T-helper 1 cell treated with Interleukin-12 subunit alpha and Interleukin-12 subunit beta and Interleukin-4 antibody, amounts not matched to agents 30 μg/mL and 1 μg/mL, for 36 hours (primary cell): Measurements from ENCODE around the gene P2RX1.

Experiments
- H3K27ac Mint-ChIP-seq: one replicate; pipeline ENCODE4 v1.8.0; 2021; ENCODE audit warnings: mild to moderate bottlenecking, mixed read lengths
- H3K27me3 Mint-ChIP-seq: one replicate; pipeline ENCODE4 v1.8.0; 2021; ENCODE audit warnings: low read depth, mixed read lengths
- H3K36me3 Mint-ChIP-seq: one replicate; pipeline ENCODE4 v1.8.0; 2021; ENCODE audit warnings: low read depth, mixed read lengths
- H3K4me1 Mint-ChIP-seq: one replicate; pipeline ENCODE4 v1.8.0; 2021; ENCODE audit warnings: low read depth, mixed read lengths
- H3K4me3 Mint-ChIP-seq: one replicate; pipeline ENCODE4 v1.8.0; 2021; ENCODE audit warnings: mild to moderate bottlenecking, moderate library complexity, mixed read lengths
- H3K9me3 Mint-ChIP-seq: one replicate; pipeline ENCODE4 v1.8.0; 2021; ENCODE audit warnings: mixed read lengths

The P2RX1 gene

DNA sequence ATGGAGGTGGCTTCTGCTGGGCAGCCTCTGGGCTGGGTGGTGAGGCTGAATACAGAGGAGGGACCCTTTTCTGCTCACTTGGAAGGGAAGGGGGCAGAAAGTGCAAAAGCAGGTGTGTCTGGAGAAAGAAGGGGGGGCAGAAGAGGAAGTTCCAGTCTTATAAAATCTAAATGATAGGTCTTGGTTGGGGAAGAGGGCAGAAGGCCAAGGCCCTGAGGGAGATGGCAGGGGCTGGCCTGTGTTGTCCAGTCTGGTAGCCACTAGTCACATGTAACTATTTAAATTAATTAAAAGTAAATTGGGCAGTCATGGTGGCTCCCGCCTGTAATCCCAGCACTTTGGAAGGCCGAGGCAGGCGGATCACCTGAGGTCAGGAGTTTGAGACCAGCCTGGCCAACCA, 20.9 kb downstream of the P2RX1 start:
- no peak overlapping the region for H3K4me3 Mint-ChIP-seq
- H3K36me3 Mint-ChIP-seq: no peaks in the 10 kb centered on the region
- H3K27ac Mint-ChIP-seq: no peak overlapping the region
- H3K27me3 Mint-ChIP-seq: peaks cover 8% of the 10 kb centered on the region
- no peaks in the 10 kb centered on the region for H3K9me3 Mint-ChIP-seq
- H3K4me1 Mint-ChIP-seq: peaks cover 19% of the 10 kb centered on the region

DNA sequence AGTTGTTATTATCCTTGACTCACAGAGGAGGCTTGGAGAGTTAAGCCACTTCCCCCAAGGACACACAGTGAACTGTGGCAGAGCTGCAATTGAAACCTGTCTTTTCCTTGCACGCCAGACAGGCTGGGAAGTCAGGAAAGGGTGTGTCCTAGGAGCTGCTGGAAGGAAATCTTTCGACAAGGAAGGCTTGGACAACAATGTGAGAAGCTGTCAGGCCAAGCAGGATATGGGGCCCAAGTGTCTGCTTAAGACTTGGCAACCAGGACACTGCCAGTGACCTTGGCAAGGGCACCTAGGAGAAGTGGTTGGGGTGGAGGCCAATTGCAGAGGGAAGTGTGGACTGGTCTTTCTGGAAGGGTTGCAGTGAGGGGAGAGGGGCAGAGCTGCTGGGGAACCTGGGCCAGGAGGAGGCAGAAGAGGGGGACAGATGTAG, 21.3 kb downstream of the P2RX1 start:
- H3K27ac Mint-ChIP-seq: no peak overlapping the region
- H3K36me3 Mint-ChIP-seq: no peaks in the 10 kb centered on the region
- peaks cover 8% of the 10 kb centered on the region for H3K27me3 Mint-ChIP-seq
- H3K9me3 Mint-ChIP-seq: no peaks in the 10 kb centered on the region
- H3K4me1 Mint-ChIP-seq: peaks cover 19% of the 10 kb centered on the region
- H3K4me3 Mint-ChIP-seq: no peak overlapping the region

DNA sequence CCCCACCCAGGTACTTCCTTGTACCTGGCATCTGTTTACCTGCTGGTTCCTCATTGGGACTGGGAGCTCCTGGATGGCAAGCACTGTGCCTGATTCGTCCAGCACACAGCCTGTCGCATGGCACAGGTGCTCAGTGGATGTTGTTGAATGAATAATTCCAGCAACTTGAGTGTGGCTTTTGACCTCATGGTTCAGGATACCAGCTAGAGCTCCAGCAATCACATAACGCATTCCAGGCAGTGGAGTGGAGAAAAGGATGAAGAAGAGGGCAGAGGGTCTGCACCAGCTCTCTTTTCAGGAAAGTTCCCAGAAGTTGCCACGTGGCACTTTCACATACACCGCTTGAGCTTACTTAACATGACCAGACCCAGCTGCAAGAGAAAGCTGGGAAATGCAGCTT, 22.1 kb downstream of the P2RX1 start:
- no peaks in the 10 kb centered on the region for H3K36me3 Mint-ChIP-seq
- H3K9me3 Mint-ChIP-seq: no peaks in the 10 kb centered on the region
- peak overlapping the region; percentile 80 for H3K27ac Mint-ChIP-seq
- peaks cover 8% of the 10 kb centered on the region for H3K27me3 Mint-ChIP-seq
- H3K4me1 Mint-ChIP-seq: peaks cover 19% of the 10 kb centered on the region
- H3K4me3 Mint-ChIP-seq: peak overlapping the region; percentile 67

DNA sequence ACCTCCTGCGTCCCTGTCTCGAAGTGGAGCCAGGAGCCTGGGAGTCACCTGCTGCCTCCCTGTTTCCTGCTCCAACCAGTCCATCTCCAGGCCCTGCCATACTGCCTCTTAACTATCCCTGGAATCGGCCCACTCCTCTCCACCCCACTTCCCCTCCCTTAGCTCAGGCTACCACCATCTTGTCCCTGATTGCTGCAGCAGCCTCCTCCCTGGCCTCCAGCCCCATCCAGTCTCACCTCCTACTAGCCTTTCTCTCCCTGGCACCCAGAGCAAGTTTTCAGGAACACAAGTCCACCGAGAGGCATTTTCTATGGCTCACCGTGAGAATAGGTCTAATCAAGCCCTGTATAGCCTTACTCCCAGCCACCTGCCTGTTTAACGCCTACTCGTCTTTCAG, 22.5 kb downstream of the P2RX1 start:
- Mint-ChIP-seq H3K4me3 (peak overlapping the region; percentile 67), H3K4me1 (peaks cover 19% of the 10 kb centered on the region), H3K27me3 (peaks cover 8% of the 10 kb centered on the region), H3K27ac (peak overlapping the region; percentile 80), H3K9me3 (no peaks in the 10 kb centered on the region), H3K36me3 (no peaks in the 10 kb centered on the region)

DNA sequence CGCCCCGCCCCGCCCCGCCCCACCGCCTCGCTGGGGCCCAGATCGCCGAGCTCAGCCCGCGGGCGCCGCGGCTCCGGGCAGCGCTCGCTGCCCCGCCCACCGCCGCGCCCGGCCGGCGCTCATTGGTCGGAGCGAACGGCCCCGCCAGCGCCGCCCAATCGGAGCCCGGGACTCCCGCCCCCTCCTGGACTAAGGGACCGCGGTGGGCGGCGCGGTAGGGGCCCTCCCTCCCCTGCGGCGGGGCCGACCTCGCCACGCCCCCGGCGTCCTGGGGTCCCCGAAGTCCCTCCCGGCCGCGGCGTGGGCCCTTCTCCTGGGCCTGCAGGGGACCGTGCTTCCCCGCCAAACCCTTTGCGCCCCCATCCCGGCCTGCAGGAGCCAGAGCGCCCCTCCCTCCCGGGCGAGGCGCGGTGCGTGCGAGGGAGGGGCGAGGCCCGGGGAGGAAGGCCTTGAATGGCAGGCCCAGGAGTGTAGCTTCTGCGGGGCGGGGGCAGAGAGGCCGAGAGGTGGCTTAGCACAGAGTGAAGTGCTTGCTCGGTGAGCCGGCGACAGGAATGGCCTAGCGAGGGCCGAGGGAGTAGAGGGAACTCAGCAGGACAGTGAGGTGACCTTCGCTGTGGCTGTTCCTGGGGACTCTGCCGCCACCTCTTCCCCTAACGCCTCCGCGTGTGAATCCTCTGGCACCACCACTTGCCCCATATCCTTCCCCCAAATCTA, 23.1 kb downstream of the P2RX1 start, which contains the start of gene CAMKK1:
TSS of gene CAMKK1 (minus strand) at position 51 of the 717 bp plus-strand sequence. CDS start 7,366 bp downstream, outside the sequence.
- Mint-ChIP-seq H3K9me3 (no peaks in the 10 kb centered on the region), H3K27ac (peak within 1 kb of the TSS; percentile 80), H3K36me3 (no peaks in the 10 kb centered on the region), H3K4me3 (peak within 1 kb of the TSS; percentile 74), H3K4me1 (peaks cover 19% of the 10 kb centered on the region), H3K27me3 (peaks cover 8% of the 10 kb centered on the region)

DNA sequence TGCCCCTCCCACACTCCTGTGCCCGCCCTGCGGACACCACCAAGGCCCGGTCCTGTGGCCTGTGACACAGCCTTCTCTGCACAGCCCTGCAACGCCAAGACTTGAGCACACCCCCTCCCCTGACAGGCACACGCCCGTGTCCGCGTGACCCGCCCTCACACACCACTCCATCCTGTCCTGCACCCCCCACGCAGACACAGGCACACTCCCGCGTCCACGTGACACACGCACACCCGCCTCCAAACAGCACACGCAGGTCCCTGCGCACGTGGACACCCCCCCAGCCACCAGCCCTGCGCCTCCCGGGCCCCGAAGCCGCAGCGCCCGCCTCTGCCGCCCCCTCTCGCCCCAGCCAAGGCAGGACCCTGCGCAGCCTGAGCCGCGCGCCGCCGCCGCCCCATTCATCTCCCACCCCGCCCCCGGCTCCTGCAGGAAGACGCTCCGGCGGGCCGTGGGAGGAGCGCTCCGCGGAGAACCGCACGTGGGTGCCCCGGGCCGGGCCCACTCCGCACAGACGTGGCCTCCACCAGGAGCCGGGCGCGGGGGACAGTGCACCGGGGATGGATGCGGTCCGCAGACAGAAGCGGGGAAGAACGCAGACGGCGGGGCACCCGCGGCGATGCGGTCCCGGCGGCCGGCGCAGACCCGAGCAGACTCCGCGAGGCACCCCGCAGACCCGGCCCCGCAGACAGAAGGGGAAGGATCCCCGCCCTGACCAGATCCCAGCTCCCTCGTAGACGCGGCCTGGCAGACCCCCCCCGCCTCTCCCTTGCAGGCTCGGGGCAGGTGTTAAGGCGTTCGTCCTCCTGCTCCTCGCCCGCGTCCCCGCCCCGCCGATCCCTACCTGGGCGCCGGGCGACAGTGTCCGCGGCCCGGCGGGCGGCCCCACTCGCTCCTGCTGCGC, 23.9 kb downstream of the P2RX1 start:
- no peaks in the 10 kb centered on the region for H3K36me3 Mint-ChIP-seq
- H3K9me3 Mint-ChIP-seq: no peaks in the 10 kb centered on the region
- H3K27ac Mint-ChIP-seq: peak overlapping the region; percentile 74
- peaks cover 20% of the 10 kb centered on the region for H3K4me1 Mint-ChIP-seq
- peak overlapping the region; percentile 74 for H3K4me3 Mint-ChIP-seq
- H3K27me3 Mint-ChIP-seq: peaks cover 8% of the 10 kb centered on the region

DNA sequence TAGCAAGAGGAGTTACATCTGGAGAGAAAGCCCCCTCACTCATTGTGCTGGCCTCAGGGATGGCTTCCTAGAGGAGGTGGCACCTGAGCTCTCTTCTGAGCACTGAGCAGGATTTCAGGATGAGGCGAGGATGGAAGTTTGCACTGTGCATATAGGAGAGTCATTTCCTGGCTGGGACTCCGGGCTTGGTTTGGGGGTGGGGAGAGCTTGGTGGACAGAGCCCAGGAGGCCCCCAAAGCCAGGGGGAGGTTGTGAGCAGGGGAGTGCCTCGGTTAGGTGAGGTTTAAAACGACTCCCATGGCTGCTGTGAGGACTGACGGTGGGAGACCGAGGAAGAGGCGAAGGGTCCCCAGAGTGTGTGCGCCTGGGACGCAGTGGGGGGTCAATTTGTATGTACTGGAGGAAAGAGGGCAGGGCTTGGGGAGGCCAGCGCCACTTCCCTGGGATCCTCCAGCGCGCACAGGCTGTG, 24.6 kb downstream of the P2RX1 start:
- Mint-ChIP-seq H3K4me1 (peaks cover 27% of the 10 kb centered on the region), H3K27ac (peak overlapping the region; percentile 49)

DNA sequence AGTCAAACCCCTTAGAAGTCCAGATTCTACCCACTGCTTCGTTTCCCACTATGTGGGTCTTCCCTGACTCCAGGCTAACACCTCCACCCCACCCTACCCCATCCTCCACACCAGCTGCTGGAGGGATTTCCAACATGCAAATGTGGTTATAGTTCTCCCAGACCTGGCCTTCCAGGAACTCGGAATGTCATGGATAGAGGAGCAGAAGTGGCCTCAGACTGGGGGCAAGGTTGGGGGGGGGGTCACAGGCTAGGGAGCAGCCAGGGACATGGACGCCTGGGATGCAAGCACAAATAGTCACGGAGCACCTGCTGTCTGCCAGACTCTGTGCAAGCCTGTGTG, 25.4 kb downstream of the P2RX1 start:
- peaks cover 34% of the 10 kb centered on the region for H3K4me1 Mint-ChIP-seq

More for the DNA sequence above, 24.6 kb downstream of the P2RX1 start:
- Mint-ChIP-seq H3K9me3 (no peaks in the 10 kb centered on the region), H3K36me3 (no peaks in the 10 kb centered on the region), H3K27me3 (peaks cover 8% of the 10 kb centered on the region), H3K4me3 (peak overlapping the region; percentile 74)

DNA sequence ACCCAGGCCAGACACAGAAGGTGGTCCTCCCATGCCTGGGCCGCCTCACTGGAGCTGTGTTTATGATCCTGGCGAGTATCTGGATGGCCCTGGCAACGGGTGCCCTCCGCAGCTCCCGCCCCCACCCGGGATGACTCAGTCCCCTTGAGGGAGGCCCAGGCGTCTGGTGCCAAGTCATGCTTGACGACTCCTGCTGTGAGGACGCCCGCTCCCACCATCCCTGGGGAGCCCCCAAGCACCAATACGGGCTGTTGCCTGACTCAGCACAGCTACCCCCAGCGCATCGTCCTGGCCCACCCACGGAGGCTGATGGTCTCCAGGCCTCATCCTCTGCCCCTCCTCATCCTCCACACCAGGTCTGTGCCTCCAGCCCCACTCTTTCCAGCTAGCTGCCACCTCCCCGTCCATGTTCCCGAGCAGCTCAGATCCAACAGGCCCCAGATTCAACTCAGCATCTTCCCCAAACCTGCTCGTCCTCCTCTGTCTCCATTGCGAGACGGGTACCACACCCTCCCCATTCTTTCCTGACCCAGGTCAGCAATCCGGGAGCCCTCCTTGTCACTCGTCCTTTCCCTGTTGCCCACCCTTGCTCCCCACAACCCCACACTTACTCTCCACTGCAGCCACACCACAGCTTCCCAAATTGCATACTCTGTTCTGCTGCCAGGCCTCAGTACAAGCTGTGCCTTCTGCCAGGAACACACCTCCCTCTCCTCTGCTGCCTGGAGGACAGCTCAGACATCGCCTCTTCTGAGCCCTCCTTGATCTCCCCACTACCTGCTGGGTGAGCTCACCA, 26.0 kb downstream of the P2RX1 start:
- Mint-ChIP-seq H3K27ac (no peak overlapping the region), H3K4me3 (peak overlapping the region; percentile 30), H3K27me3 (peaks cover 8% of the 10 kb centered on the region), H3K4me1 (peaks cover 34% of the 10 kb centered on the region), H3K36me3 (no peaks in the 10 kb centered on the region), H3K9me3 (no peaks in the 10 kb centered on the region)

More for the DNA sequence above, 25.4 kb downstream of the P2RX1 start:
- no peaks in the 10 kb centered on the region for H3K9me3 Mint-ChIP-seq
- H3K27me3 Mint-ChIP-seq: peaks cover 8% of the 10 kb centered on the region
- peak overlapping the region; percentile 5 for H3K27ac Mint-ChIP-seq
- H3K4me3 Mint-ChIP-seq: peak overlapping the region; percentile 74
- H3K36me3 Mint-ChIP-seq: no peaks in the 10 kb centered on the region

DNA sequence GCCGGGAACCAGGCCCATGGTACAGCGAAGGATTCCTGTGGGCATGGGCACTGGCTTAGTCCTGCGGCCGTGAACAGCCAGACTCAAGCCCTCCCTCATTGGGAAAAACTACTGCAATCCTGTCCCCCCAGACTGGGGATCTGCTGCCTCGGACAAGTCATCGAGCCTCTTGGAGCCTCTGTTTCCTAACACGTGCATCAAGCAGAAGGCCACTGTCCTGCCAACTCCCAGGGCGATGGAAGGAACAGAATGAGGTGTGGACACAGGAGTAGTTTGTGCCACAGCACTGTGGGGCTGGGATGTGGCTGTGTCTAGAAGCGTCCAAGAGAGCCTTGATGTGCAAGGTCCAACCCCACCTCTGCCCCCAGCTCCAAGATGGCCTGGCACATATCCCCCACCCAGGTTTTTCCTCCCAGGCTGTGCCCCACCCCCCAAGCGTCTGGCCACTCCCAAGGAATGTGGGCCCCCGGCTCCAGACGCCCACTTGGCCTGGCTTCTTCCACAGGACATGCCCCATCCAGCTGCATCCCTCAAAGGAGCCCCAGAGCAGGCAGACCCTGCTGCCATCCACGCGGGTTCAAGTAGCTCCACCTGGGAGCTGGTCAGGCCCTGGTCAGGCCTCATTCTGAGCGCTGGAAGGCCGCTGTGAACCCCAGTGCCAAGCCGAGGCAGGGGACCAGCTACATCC, 26.8 kb downstream of the P2RX1 start:
- H3K27me3 Mint-ChIP-seq: peaks cover 8% of the 10 kb centered on the region
- no peak overlapping the region for H3K4me3 Mint-ChIP-seq
- no peak overlapping the region for H3K27ac Mint-ChIP-seq
- no peaks in the 10 kb centered on the region for H3K36me3 Mint-ChIP-seq
- no peaks in the 10 kb centered on the region for H3K9me3 Mint-ChIP-seq
- H3K4me1 Mint-ChIP-seq: peaks cover 34% of the 10 kb centered on the region

DNA sequence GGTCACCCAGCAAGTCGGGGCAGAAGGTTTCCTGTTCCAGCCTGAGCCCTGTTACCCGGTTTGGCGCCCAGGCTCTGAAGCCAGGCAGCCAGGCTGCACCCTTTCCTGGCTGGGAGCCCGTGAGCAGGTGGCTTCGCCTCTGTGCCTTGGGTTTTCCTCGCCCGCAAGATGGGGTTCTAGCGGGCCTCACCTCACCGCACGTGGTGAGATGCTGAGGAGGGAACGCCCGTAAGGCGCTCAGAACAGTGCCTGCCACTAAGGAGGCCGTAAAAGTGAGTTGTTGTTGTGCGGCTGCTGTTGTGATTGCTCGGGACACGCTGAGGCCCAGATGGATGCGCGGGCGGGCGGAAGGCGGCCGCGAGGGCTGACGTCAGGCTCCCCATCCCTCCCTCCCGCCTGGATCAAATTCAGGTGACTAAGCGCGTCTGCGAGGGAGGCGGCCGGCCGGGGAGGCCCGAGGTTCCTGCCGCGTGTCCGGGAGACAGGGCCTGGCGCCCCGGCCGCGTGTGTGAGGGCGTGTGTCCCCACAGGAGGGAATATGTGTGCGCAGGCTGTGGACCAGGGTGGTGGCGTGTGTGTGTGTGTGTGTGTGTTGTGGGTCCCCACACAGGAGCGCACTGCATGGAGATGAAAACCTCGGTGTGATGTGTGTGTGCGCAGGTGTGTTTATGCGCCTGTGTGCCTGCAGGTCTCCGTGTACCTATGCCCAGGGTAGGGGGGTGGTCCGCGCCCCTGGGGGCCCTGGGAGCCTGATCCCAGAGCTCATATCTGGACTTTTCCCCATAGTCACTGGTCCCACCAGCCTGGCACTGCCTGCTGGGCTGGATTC, 27.7 kb downstream of the P2RX1 start:
- H3K4me1 Mint-ChIP-seq: peaks cover 29% of the 10 kb centered on the region
- no peak overlapping the region for H3K4me3 Mint-ChIP-seq
- H3K27me3 Mint-ChIP-seq: peaks cover 8% of the 10 kb centered on the region
- no peak overlapping the region for H3K27ac Mint-ChIP-seq
- no peaks in the 10 kb centered on the region for H3K36me3 Mint-ChIP-seq
- H3K9me3 Mint-ChIP-seq: no peaks in the 10 kb centered on the region

DNA sequence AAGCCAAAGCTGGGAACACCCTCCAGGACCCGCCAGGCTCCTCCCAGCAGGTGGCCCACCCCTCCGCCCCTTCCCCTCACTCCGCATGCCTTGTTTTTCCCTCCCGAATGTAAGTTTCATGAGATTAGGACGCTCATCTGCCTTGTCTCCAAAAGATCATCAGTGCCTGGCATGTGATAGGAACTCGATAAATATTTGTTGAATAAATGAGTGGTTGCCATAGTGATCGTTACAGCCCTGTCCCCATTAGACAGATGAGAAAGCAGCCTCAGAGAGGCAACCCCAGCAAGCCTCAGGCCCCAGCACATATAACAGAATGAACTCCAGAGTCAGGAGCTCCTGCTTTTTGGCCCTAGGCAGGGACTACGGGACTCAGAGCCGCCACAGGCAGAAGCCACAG, 28.5 kb downstream of the P2RX1 start:
- Mint-ChIP-seq H3K4me1 (peaks cover 26% of the 10 kb centered on the region), H3K27me3 (peaks cover 8% of the 10 kb centered on the region), H3K27ac (peak overlapping the region; percentile 16), H3K9me3 (no peaks in the 10 kb centered on the region), H3K4me3 (no peak overlapping the region), H3K36me3 (peaks cover 2% of the 10 kb centered on the region)

DNA sequence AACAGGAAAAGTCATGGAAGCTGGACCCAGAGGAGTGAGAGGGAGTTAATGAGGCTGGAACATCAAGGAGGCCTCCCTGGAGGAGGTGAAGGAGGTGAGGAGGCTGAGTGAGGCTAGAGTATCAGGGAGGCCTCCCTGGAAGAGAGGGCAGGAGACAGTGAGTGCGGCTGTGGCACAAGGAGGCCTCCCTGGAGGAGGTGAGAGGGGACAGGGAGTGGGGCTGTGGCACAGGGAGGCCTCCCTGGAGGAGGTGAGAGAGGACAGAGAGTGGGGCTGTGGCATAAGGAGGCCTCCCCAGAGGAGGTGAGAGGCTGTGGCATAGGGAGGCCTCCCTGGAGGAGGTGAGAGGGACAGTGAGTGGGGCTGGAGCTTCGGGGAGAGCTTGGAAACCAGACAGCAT, 28.9 kb downstream of the P2RX1 start:
- Mint-ChIP-seq H3K27ac (peak overlapping the region; percentile 63), H3K36me3 (peaks cover 2% of the 10 kb centered on the region), H3K4me1 (peaks cover 26% of the 10 kb centered on the region), H3K9me3 (no peaks in the 10 kb centered on the region), H3K27me3 (peaks cover 8% of the 10 kb centered on the region), H3K4me3 (peak overlapping the region; percentile 45)
